ENCODE results near the gene CAPZB.

DNA sequence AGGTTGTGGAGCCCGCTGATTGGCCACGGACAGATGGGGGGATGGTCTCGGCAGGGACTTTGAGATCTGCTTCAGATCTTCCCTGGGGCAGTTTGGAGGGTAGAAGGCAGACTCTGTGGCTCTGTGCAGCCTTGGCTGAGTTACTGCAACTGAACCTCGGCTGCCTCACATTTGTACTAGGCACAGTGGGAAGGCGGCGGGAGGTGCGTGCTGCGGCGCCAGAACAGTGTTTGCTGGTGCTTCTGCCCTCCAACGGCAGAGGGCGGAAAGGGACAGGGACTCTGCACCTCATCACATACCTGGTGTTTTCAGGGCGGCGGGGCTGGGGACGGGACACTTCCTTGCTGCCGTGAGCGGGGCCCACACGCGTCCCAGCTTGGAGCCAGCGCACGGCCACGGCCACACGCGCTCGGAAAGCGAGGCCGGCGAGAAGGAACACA is 147.0 kb downstream of the CAPZB start:
- TF ChIP-seq MAX (IDR thresholded peaks at IDR 0.05; ENCODE audit: low read depth, low read length) = no peak
- no peak for TF ChIP-seq CTCF (IDR thresholded peaks at IDR 0.05; ENCODE audit: low read depth, low read length)
- TF ChIP-seq POLR2A (IDR thresholded peaks at IDR 0.05; ENCODE audit: extremely low read depth, insufficient read length) = no peak

Measured in NB4 (cell line).